Activated CD8-positive, alpha-beta memory T cell treated with anti-CD3 and anti-CD28 coated beads, Interleukin-2, amount 50 U/mL, for 24 hours (primary cell): ENCODE results near the gene PRR14L.
"Not testable (repeated sequence)": the region's sequence is repeated elsewhere in the genome, so short reads cannot be mapped to it uniquely, and the experiment has no call there.

Experiments used
- DNase-seq: peaks from one replicate; pipeline ENCODE4 v3.0.0-alpha.2; 2020; ENCODE audit errors: extremely low read depth

The PRR14L gene

GRCh38 chr22:31740314-31740713, 9.6 kb downstream of the PRR14L start:
- DNase-seq, result not testable (repeated sequence)

GRCh38 chr22:31739795-31740201, 10.1 kb downstream of the PRR14L start:
- DNase-seq, result no peak

DNA sequence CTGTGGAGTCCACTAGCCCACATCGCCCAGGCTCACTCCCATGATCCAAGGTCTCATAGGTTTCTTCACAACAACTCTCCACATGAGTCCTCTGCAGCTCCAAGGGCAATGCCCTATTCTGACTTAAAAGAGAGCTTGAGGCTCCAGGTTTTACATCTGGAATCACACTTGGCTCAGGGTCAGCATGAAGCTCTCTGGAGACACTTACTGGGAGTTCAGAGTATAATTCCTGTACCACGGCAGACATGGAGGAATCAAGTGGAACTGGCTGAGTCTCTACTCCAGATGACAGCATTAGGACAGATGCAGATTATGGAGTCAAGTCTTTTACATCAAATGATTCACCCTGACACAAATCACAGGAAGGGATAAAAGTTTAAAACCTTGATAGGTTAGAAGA, 11.4 kb downstream of the PRR14L start:
- no peak for DNase-seq

DNA sequence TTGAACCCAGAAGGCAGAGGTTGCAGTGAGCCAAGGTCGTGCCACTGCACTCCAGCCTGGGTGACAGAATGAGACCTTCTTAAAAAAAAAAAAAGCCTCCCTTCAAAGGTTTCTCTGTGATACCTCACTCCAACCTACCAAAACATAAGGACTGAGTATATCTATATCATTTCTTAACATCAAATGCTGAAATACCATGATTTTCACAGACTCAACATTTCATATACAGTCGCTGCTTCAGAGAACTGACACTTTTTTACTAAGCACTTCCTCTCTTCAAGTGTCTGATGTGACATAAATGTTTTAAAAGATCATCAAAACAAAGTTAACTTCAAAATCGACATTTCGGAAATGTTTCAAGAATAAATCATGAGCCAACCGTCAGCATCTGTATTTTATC, 12.0 kb downstream of the PRR14L start:
- no peak for DNase-seq

DNA sequence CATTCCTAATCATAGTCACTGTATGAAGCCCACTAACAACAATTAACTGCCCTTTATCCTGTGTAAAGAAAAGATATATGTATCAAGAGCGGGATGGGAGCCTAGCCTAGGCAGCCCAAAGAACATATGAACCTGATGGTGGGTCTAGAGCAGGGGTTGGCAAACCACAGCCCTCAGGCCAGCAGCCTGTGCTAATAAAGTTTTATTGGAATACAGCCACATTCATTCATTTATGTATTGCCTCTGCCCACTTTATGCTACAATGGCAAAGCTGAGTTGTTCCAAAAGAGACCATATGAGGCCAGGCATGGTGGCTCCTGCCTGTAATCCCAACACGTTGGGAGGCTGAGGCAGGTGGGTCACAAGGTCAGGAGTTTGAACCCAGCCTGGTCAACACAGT, 13.5 kb downstream of the PRR14L start:
- DNase-seq, result no peak

- DNase-seq, result no peak
Measured at GRCh38 chr22:31734512-31734911, 15.4 kb downstream of the PRR14L start.

- DNase-seq, result no peak
Measured at GRCh38 chr22:31733580-31734079, 16.3 kb downstream of the PRR14L start.

DNA sequence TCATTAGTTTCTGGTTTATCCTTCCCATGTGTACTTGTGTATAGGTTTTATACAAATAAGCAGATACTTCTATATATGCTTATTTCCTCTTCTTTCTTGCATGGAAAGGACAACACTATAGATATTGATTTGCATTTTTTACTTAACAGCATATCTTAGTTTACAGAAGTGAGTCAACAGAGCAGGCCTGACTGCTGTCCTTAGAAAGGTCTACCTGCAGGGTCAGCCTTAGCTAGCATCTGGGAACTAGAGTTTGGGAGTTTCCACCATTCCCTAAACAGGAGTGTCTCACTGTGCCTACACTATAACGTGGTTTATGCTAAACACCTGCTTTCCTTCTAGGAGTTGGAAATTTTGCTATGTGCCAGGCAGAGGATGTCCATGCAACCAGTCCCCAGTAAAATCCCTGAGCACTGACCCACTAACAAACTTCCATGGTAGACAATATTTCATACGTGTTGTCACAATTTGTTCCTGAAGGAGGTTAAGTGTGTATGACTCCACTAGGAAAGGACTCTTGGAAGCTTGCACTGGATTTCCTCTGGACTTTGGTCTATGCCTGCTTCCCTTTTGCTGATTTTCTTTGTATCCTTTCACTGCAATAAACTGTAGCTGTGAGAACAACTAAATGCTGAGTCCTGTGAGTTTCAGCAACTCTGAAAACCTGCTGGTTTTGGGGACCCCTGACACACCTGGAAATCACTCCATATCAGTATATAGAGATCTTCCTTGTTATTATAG, 17.7 kb downstream of the PRR14L start:
- no peak for DNase-seq

DNA sequence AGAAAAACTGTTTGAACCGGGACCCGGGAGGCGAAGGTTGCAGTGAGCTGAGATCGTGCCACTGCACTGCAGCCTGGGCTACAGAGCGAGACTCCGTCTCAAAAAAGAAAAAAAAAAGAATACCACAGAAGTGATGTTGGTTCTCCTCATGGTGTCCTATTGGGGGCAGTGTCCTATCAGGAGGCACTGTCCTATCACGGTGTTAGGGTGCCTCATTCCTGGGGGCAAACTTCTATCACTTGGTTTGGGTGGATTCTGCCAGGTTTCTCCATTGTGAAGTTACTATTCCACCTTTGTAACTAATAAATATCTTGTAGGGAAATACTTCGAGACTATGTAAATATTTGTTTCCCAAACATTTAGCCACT, 19.6 kb downstream of the PRR14L start:
- no peak for DNase-seq

- no peak for DNase-seq
Measured at GRCh38 chr22:31728857-31729256, 21.1 kb downstream of the PRR14L start.

GRCh38 chr22:31726692-31727091, 23.2 kb downstream of the PRR14L start:
- DNase-seq, result no peak

DNA sequence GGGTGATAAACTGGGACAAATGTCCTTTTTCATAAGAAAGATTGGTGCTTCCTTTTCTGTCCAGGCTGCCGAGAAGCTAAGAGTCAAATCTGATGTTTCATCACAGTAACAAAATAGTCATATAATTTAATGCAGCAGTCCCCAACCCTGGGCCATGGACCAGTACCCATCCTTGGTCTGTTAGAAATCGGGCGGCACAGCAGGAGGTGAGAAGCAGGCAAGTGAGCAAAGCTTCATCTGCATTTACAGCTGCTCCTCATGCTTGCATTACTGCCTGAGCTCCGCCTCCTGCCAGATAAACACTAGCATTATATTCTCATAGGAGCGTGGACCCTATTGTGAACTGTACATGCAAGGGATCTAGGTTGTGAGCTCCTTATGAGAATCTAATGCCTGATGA, 26.2 kb downstream of the PRR14L start:
- DNase-seq, result no peak

DNA sequence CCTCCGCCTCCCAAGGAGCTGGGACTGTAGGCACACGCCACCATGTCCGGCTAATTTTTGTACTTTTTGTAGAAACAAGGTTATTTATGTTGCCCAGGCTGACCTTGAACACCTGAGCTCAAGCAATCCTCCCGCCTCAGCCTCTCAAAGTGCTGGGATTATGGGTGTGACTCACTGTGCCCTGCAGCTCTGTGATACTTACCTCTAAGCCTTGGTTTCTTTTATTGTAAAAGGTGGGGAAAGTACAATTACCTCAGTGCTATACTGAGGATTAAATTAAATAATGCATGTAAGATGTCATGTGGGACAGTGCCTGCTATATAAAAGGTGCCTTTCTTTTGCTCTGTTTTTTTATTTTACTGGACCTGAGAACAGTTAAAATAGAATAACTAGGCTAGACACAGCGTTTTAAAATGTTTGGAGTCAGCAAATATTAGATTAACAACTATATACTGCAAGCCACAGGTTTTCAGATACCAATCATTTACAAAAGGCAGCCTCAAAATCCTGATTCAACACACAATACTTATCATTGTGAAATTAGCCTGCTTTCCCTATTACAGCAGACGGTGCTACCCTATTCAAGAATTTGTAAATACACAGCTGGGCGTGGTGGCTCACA, 30.0 kb downstream of the PRR14L start:
- no peak for DNase-seq

DNA sequence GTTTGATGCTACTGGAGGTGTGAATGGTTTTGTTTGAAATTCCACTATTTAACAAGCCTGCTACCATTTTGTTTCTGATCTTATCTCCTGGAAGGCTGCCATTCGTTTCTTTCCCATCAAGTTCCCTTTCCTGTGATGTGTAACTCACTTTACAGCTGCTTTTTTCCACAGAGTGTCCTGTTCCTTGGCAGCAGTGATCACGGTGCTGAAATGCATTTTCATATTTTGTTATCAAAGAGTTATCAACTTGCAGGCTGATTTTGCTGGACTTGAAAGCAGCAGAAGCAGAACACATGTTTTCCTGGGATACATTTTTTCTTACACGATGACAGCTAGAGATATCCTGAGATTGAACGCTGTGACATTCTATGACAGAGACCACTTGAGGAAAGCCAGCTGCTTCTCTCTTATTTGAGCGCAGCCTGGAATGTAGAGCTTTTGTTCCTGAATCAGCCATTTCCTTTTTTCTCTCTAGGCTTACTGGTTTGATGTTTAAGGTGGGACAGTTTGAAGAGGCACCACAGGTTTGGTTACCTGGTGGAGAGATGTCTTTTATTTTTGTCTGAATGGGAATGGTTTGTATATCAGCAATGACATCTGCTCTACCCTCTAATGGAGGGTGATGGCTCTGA, 34.7 kb downstream of the PRR14L start:
- DNase-seq, result no peak

GRCh38 chr22:31711226-31711625, 38.7 kb downstream of the PRR14L start:
- not testable (repeated sequence) for DNase-seq

GRCh38 chr22:31707519-31707918, 42.4 kb downstream of the PRR14L start:
- DNase-seq, result no peak

- DNase-seq, result no peak
Measured at GRCh38 chr22:31695423-31695822, 54.5 kb downstream of the PRR14L start.

DNA sequence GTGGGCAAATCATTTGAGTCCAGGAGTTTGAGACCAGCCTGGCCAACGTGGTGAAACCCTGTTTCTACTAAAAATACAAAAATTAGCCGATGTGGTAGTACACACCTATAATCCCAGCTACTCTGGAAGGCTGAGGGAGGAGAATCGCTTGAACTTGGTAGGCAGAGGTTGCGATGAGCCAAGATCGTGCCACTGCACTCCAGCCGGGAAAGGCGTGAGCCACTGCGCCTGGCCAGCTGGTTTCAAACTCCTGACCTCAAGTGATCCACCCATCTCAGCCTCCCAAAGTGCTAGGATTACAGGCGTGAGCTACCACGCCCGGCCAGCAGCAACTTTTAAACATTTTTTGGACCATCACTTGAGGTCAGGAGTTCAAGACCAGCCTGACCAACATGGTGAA, 55.9 kb downstream of the PRR14L start:
- DNase-seq, result not testable (repeated sequence)

- no peak for DNase-seq
Measured at GRCh38 chr22:31692186-31692886, 57.6 kb downstream of the PRR14L start.

- no peak for DNase-seq
Measured at GRCh38 chr22:31691408-31691807, 58.5 kb downstream of the PRR14L start.

- no peak for DNase-seq
Measured at GRCh38 chr22:31683181-31684105, 66.5 kb downstream of the PRR14L start.
